Kidney (tissue), 14 donors: ENCODE measurements around the gene SPECC1L. TPM values are rescaled to one million over a fixed set of nuclear protein-coding genes. Genes with fewer than 3 reads are reported as not detected.

Experiments
- DNase-seq, 5 donors: peaks; one replicate each; pipeline ENCODE4 v3.0.0-alpha.2; 2013 to 2020
- FAIRE-seq: peaks from 2 replicates; lab custom pipeline; 2012; peaks lifted over from hg19 to GRCh38; lab: Jason Lieb, UNC
- H3K27ac ChIP-seq, 2 donors: one replicate each; pipeline ENCODE4 v1.7.0; 2013; ENCODE audit warnings: low read depth in 2 of 2, low read length in 2 of 2, inconsistent platforms in 1 of 2
- H3K27me3 ChIP-seq: one replicate; pipeline ENCODE4 v1.7.1; 2013; ENCODE audit warnings: low read length, inconsistent platforms; ENCODE audit not compliant: control insufficient read depth, insufficient read depth
- H3K36me3 ChIP-seq, 3 donors: one replicate each; pipeline versions ENCODE4 v1.7.0 to v1.7.1; 2013; ENCODE audit warnings: low read length in 3 of 3, control low read depth in 1 of 3, inconsistent platforms in 1 of 3; ENCODE audit not compliant: insufficient read depth in 3 of 3, control insufficient read depth in 2 of 3
- H3K4me1 ChIP-seq, 3 donors: one replicate each; pipeline versions ENCODE4 v1.7.0 to v1.7.1; 2013; ENCODE audit warnings: low read length in 3 of 3, inconsistent platforms in 1 of 3, low read depth in 1 of 3; ENCODE audit not compliant: control insufficient read depth in 2 of 3, insufficient read depth in 2 of 3
- H3K4me3 ChIP-seq, 3 donors: one replicate each; pipeline versions ENCODE4 v1.7.0 to v1.8.1; 2013; ENCODE audit warnings: low read length in 3 of 3, control low read depth in 1 of 3, inconsistent platforms in 1 of 3
- H3K9ac ChIP-seq, 3 donors: one replicate each; pipeline versions ENCODE4 v1.7.0 to v1.7.1; 2013; ENCODE audit warnings: low read length in 3 of 3, control low read depth in 1 of 3, inconsistent platforms in 1 of 3
- H3K9me3 ChIP-seq, 3 donors: one replicate each; pipeline versions ENCODE4 v1.7.0 to v1.7.1; 2013; ENCODE audit warnings: low read length in 3 of 3, control low read depth in 1 of 3, inconsistent platforms in 1 of 3; ENCODE audit not compliant: control insufficient read depth in 2 of 3, insufficient read depth in 1 of 3
- CTCF ChIP-seq: IDR thresholded peaks from 3 replicates; pipeline ENCODE4 v1.5.1; 2012; ENCODE audit warnings: mild to moderate bottlenecking, moderate library complexity, borderline replicate concordance; ENCODE audit not compliant: insufficient read depth; ENCODE audit errors: extremely low read depth
- intact Hi-C: fragments of 100-400 bp; cut with DNase I; formaldehyde crosslinking; loops from one replicate; pipeline ENCODE4 v1.11.1; 2022
- polyA plus RNA-seq: library from polyadenylated mRNA; stranded (reverse); fragments of 350-450 nt; fragmentation: Illumina TruSeq; extraction: RNeasy Lipid Tissue Mini Kit (QIAGEN cat#74804); gene quantifications from one replicate; pipeline ENCODE4 v1.2.3, GENCODE V29; 2014; ENCODE audit warnings: low read depth, low replicate concordance; ENCODE audit not compliant: insufficient read depth
- total RNA-seq: library from RNA; stranded (reverse); fragmentation: NEBNext Ultra II Directional; extraction: Animal tissue kit (Norgen Biotek cat#: 25700); gene quantifications from one replicate; pipeline ENCODE4 v1.2.1, GENCODE V29; 2021
- donor health status: control.
- donor health status: control.
- donor health status: control.
- donor health status: control.
- donor health status: control.
- donor health status: DM: yes; HTN: yes; CAD: no.
- donor health status: Normal renal cell carcinoma (clear cell type).

Gene SPECC1L
- total and polyA plus RNA-seq, 2 donors from 2014 or later, result 11.1 to 65.8 TPM

- FAIRE-seq (no peak), DNase-seq (peak; percentile 63 to 91 (median 89))
- no peak for TF ChIP-seq CTCF
- Histone ChIP-seq H3K27ac (no peak overlapping the region), H3K36me3 (peaks cover 0 to 4% (median 3%) of the 10 kb centered on the region in 3 donors), H3K9ac (no peak overlapping the region), H3K9me3 (no peaks in the 10 kb centered on the region), H3K4me1 (peaks cover 0 to 2% (median 0%) of the 10 kb centered on the region in 3 donors), H3K4me3 (no peak overlapping the region), H3K27me3 (no peaks in the 10 kb centered on the region)
- intact Hi-C loops, result no loop called here
These were observed 174.3 kb downstream of the SPECC1L start for GRCh38 chr22:24444729-24445466.

- H3K36me3 ChIP-seq, result peaks cover 0 to 4% (median 3%) of the 10 kb centered on the region in 3 donors
- H3K9ac ChIP-seq, result no peak overlapping the region
- H3K27ac ChIP-seq, result no peak overlapping the region
- H3K4me1 ChIP-seq, result peaks cover 0 to 2% (median 0%) of the 10 kb centered on the region in 3 donors
- FAIRE-seq, result no peak
- H3K4me3 ChIP-seq, result no peak overlapping the region
- intact Hi-C loops, result no loop called here
- H3K9me3 ChIP-seq, result no peaks in the 10 kb centered on the region
- DNase-seq, result peak in 2 of 5 donors; percentile 46 to 52
- no peaks in the 10 kb centered on the region for H3K27me3 ChIP-seq
- no peak for TF ChIP-seq CTCF
These were observed 175.0 kb downstream of the SPECC1L start for GRCh38 chr22:24445481-24446259.

- FAIRE-seq (no peak), DNase-seq (no peak)
- no peak for TF ChIP-seq CTCF
- Histone ChIP-seq H3K4me1 (no peaks in the 10 kb centered on the region), H3K36me3 (peaks cover 0 to 2% (median 0%) of the 10 kb centered on the region in 3 donors), H3K27me3 (no peaks in the 10 kb centered on the region), H3K9me3 (no peaks in the 10 kb centered on the region), H3K9ac (no peak overlapping the region), H3K4me3 (no peak overlapping the region), H3K27ac (no peak overlapping the region)
- intact Hi-C loops, result no loop called here
These were observed 175.6 kb downstream of the SPECC1L start for GRCh38 chr22:24446260-24446611.
